ENCODE measurements around the gene TTL.

GRCh38 chr2:112585873-112586464, 104.0 kb downstream of the TTL start:
- TF ChIP-seq EZH2 (IDR thresholded peaks at IDR 0.05; ENCODE audit: borderline replicate concordance, insufficient read depth, low read length, poor library complexity, severe bottlenecking) (no peak), RAD21 (conservative IDR thresholded peaks at IDR 0.05) (no peak), TAF1 (IDR thresholded peaks at IDR 0.05; ENCODE audit: low read depth) (no peak), CTCF (IDR thresholded peaks at IDR 0.05; ENCODE audit: poor library complexity, severe bottlenecking) (no peak), SMC3 (conservative IDR thresholded peaks at IDR 0.05; ENCODE audit: poor library complexity) (no peak), POLR2AphosphoS5 (IDR thresholded peaks at IDR 0.05) (no peak), REST (IDR thresholded peaks at IDR 0.05; ENCODE audit: borderline replicate concordance) (no peak), MXI1 (conservative IDR thresholded peaks at IDR 0.05; ENCODE audit: poor library complexity, severe bottlenecking) (no peak), EP300 (conservative IDR thresholded peaks at IDR 0.05; ENCODE audit: poor library complexity, severe bottlenecking) (no peak)

Data from neural cell (in vitro differentiated cells).